Nephron progenitor cell (in vitro differentiated cells): Measurements from ENCODE around the gene BLCAP.
"Not testable (repeated sequence)": the region's sequence is repeated elsewhere in the genome, so short reads cannot be mapped to it uniquely, and the experiment has no call there.

Source experiments
- DNase-seq: peaks from one replicate; pipeline ENCODE4 v3.0.0; 2021
- H3K27ac Mint-ChIP-seq: 2 replicates; pipeline ENCODE4 v1.8.0; 2021; ENCODE audit warnings: mild to moderate bottlenecking, moderate library complexity, mixed read lengths
- H3K27me3 Mint-ChIP-seq: 2 replicates; pipeline ENCODE4 v1.8.0; 2021; ENCODE audit warnings: mild to moderate bottlenecking, low read depth, mixed read lengths; ENCODE audit not compliant: poor library complexity
- H3K36me3 Mint-ChIP-seq: 2 replicates; pipeline ENCODE4 v1.8.0; 2021; ENCODE audit warnings: low read depth, mixed read lengths
- H3K4me1 Mint-ChIP-seq: 2 replicates; pipeline ENCODE4 v1.8.0; 2021; ENCODE audit warnings: mixed read lengths
- H3K4me3 Mint-ChIP-seq: 2 replicates; pipeline ENCODE4 v1.8.0; 2021; ENCODE audit warnings: mild to moderate bottlenecking, moderate library complexity, mixed read lengths
- H3K9me3 Mint-ChIP-seq: 2 replicates; pipeline ENCODE4 v1.8.0; 2021; ENCODE audit warnings: mild to moderate bottlenecking, moderate library complexity, mixed read lengths
- TF ChIP-seq, protein P1 (sequence below): fragments of 200-600 bp; sonication (generic); IDR thresholded peaks from 2 replicates; pipeline ENCODE4 v1.5.0; 2021; ENCODE audit warnings: antibody characterized with exemption

The BLCAP gene

GRCh38 chr20:37527638-37528445, at the start of gene BLCAP:
Gene BLCAP, minus strand, starts transcription at chr20:37527876. Its CDS starts 8,702 bp downstream, at chr20:37519174.
- peak within 1 kb of the TSS; percentile 100 for H3K27ac Mint-ChIP-seq
- H3K4me1 Mint-ChIP-seq, result peaks cover 55% of the 10 kb centered on the region
- DNase-seq, result peak; percentile 89
- H3K4me3 Mint-ChIP-seq, result peak within 1 kb of the TSS; percentile 94
- peaks cover 9% of the 10 kb centered on the region for H3K36me3 Mint-ChIP-seq
- H3K9me3 Mint-ChIP-seq, result peaks cover 4% of the 10 kb centered on the region
- peaks cover 8% of the 10 kb centered on the region for H3K27me3 Mint-ChIP-seq
- TF ChIP-seq, protein P1, sequence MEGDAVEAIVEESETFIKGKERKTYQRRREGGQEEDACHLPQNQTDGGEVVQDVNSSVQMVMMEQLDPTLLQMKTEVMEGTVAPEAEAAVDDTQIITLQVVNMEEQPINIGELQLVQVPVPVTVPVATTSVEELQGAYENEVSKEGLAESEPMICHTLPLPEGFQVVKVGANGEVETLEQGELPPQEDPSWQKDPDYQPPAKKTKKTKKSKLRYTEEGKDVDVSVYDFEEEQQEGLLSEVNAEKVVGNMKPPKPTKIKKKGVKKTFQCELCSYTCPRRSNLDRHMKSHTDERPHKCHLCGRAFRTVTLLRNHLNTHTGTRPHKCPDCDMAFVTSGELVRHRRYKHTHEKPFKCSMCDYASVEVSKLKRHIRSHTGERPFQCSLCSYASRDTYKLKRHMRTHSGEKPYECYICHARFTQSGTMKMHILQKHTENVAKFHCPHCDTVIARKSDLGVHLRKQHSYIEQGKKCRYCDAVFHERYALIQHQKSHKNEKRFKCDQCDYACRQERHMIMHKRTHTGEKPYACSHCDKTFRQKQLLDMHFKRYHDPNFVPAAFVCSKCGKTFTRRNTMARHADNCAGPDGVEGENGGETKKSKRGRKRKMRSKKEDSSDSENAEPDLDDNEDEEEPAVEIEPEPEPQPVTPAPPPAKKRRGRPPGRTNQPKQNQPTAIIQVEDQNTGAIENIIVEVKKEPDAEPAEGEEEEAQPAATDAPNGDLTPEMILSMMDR, result no peak

GRCh38 chr20:37577436-37577835, 49.8 kb upstream of the BLCAP start:
- not testable (repeated sequence) for H3K27ac Mint-ChIP-seq, H3K36me3 Mint-ChIP-seq, DNase-seq, H3K9me3 Mint-ChIP-seq, H3K4me3 Mint-ChIP-seq
- H3K4me1 Mint-ChIP-seq, result peaks cover 48% of the 10 kb centered on the region
- H3K27me3 Mint-ChIP-seq, result peaks cover 16% of the 10 kb centered on the region

DNA sequence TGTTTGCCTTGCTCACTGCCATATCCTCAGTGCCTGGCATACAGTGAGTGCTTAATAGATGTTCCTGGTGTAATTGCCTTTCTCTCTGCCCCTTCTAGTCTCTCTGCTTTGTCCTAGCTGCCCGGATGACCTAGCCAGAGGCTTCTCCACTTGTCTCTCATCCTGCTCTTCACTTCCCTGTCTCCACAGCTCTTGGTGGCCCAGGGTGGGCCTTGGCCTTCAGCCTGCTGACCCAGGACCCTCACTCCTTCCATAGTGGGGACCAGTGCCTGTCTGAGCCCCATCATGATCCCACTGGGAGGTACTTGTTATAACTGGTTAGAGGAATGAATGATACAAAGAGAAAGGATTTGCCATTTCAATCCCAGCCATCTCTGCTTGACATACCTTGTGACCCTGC, 49.2 kb upstream of the BLCAP start:
- TF ChIP-seq, protein P1, result no peak
- peaks cover 48% of the 10 kb centered on the region for H3K4me1 Mint-ChIP-seq
- H3K27ac Mint-ChIP-seq, result no peak overlapping the region
- H3K9me3 Mint-ChIP-seq, result no peaks in the 10 kb centered on the region
- H3K4me3 Mint-ChIP-seq, result no peak overlapping the region
- no peaks in the 10 kb centered on the region for H3K36me3 Mint-ChIP-seq
- no peak for DNase-seq
- peaks cover 16% of the 10 kb centered on the region for H3K27me3 Mint-ChIP-seq

- Mint-ChIP-seq H3K4me3 (no peak overlapping the region), H3K9me3 (no peaks in the 10 kb centered on the region), H3K4me1 (peaks cover 43% of the 10 kb centered on the region), H3K27ac (no peak overlapping the region), H3K27me3 (peaks cover 24% of the 10 kb centered on the region), H3K36me3 (no peaks in the 10 kb centered on the region)
- peak; percentile 16 for DNase-seq
- TF ChIP-seq, protein P1, result no peak
Observed at GRCh38 chr20:37575884-37576283, 48.2 kb upstream of the BLCAP start.

GRCh38 chr20:37574199-37574890, 46.7 kb upstream of the BLCAP start:
- H3K36me3 Mint-ChIP-seq, result no peaks in the 10 kb centered on the region
- H3K9me3 Mint-ChIP-seq, result no peaks in the 10 kb centered on the region
- TF ChIP-seq, protein P1, result no peak
- no peak for DNase-seq
- H3K27ac Mint-ChIP-seq, result no peak overlapping the region
- no peak overlapping the region for H3K4me3 Mint-ChIP-seq
- peaks cover 30% of the 10 kb centered on the region for H3K4me1 Mint-ChIP-seq
- peaks cover 21% of the 10 kb centered on the region for H3K27me3 Mint-ChIP-seq

DNA sequence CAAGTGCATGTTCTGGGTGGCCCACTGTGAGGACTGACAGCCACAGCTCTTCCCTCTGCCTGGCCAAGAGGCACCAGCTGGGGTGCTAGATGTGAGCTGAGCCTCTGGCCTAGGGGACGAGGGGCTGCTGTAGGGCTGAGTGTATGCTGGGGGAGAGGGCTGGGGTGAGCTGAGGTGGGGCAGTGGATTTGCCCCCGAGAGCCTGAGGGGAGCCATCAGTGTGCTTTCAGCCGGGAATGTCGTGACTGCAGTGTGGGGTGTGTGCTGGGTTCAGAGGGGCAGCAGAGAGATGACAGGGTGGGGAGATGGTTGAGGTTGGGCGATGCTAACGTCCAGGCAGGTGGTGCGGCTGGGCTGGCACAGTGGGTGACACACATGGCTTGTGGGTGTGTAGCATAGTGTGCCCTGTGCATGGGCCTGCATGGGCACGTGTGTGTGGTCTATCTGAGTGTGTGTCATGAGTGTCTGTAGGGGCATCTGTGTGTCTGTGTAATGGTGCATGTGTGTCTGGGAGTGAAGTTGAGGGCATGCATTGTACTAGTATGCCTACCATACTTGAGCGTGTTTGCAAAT, 46.0 kb upstream of the BLCAP start:
- H3K4me3 Mint-ChIP-seq, result no peak overlapping the region
- H3K36me3 Mint-ChIP-seq, result no peaks in the 10 kb centered on the region
- no peaks in the 10 kb centered on the region for H3K9me3 Mint-ChIP-seq
- DNase-seq, result no peak
- H3K4me1 Mint-ChIP-seq, result peaks cover 27% of the 10 kb centered on the region
- H3K27ac Mint-ChIP-seq, result no peak overlapping the region
- TF ChIP-seq, protein P1, result no peak
- peaks cover 19% of the 10 kb centered on the region for H3K27me3 Mint-ChIP-seq
